Lung (tissue), 12 donors: ENCODE results near the gene DGCR6L. TPM values are rescaled to one million over a fixed set of nuclear protein-coding genes. Genes with fewer than 3 reads are reported as not detected.
"Not testable (repeated sequence)": the region's sequence is repeated elsewhere in the genome, so short reads cannot be mapped to it uniquely, and the experiment has no call there.

Source experiments
- ATAC-seq: fragments of 200-7000 bp; cut with Tn5 transposase; one replicate; pipeline ENCODE4 v1.9.1; 2020; ENCODE audit warnings: moderate number of reproducible peaks; ENCODE audit not compliant: insufficient read depth, low FRiP score
- DNase-seq, 3 donors: peaks; one replicate each; pipeline ENCODE4 v3.0.0-alpha.2; 2013 to 2017
- H3K27ac ChIP-seq, 2 donors: one replicate each; pipeline ENCODE4 v1.5.1; 2013; ENCODE audit warnings: mild to moderate bottlenecking in 2 of 2, moderate library complexity in 2 of 2, control low read depth in 1 of 2, inconsistent platforms in 1 of 2, low read depth in 1 of 2, low read length in 1 of 2
- H3K27me3 ChIP-seq, 3 donors: one replicate each; pipeline ENCODE4 v1.5.1; 2013; ENCODE audit warnings: low read length in 2 of 3; ENCODE audit not compliant: control insufficient read depth in 3 of 3, insufficient read depth in 3 of 3
- H3K36me3 ChIP-seq, 4 donors: one replicate each; pipeline ENCODE4 v1.5.1; 2013; ENCODE audit warnings: low read length in 4 of 4, mild to moderate bottlenecking in 1 of 4, moderate library complexity in 1 of 4; ENCODE audit not compliant: control insufficient read depth in 4 of 4, insufficient read depth in 4 of 4
- H3K4me1 ChIP-seq, 5 donors: one replicate each; pipeline ENCODE4 v1.5.1; 2013; ENCODE audit warnings: low read length in 5 of 5, mild to moderate bottlenecking in 2 of 5, moderate library complexity in 1 of 5; ENCODE audit not compliant: control insufficient read depth in 5 of 5, insufficient read depth in 5 of 5
- H3K4me3 ChIP-seq: one replicate; pipeline ENCODE4 v1.5.1; 2013; ENCODE audit warnings: mild to moderate bottlenecking, control low read depth, moderate library complexity
- H3K9ac ChIP-seq, 2 donors: one replicate each; pipeline ENCODE4 v1.5.1; 2013; ENCODE audit warnings: low read length in 2 of 2, control low read depth in 1 of 2; ENCODE audit not compliant: insufficient read depth in 1 of 2
- H3K9me3 ChIP-seq, 4 donors: one replicate each; pipeline ENCODE4 v1.5.1; 2013; ENCODE audit warnings: low read length in 3 of 4, mild to moderate bottlenecking in 1 of 4, moderate library complexity in 1 of 4; ENCODE audit not compliant: control insufficient read depth in 4 of 4, insufficient read depth in 3 of 4
- CTCF ChIP-seq: IDR thresholded peaks from 2 replicates; pipeline ENCODE4 v1.5.1; 2012; ENCODE audit warnings: mild to moderate bottlenecking; ENCODE audit errors: control extremely low read depth, extremely low read depth
- WGBS, 2 donors: extraction: QIAGEN DNeasy Blood & Tissue Kit; methylation state at CpG; one replicate each; pipeline ENCODE4 v1.1.7; 2013; 5-methylcytosine and 5-hydroxymethylcytosine counted together
- polyA plus RNA-seq, 2 donors: library from polyadenylated mRNA; stranded (reverse); fragments of 200-250 nt; gene quantifications; one replicate each; pipeline ENCODE4 v1.2.1, GENCODE V29; 2013
- total RNA-seq, 2 donors: library from RNA; depleted of rRNA in 1 of 2; stranded (reverse); fragments of >200 nt in 1 of 2; gene quantifications; one replicate each; pipeline ENCODE4 v1.2.1, GENCODE V29; 2014 to 2021
- donor health status: control.
- donor health status: control.
- donor health status: Bipolar disorder and iron deficiency.
- donor health status: healthy.
- donor health status: DM: yes; HTN: yes; CAD: no.

Gene DGCR6L
- total and polyA plus RNA-seq, 4 donors, result 38.7 to 86.0 (median 42.5) TPM

- H3K27ac ChIP-seq, result no peak overlapping the region
- DNase-seq (peak in 1 of 3 donors; percentile 9), ATAC-seq (no peak)
- peaks cover 0 to 26% (median 4%) of the 10 kb centered on the region in 5 donors for H3K4me1 ChIP-seq
- H3K9ac ChIP-seq, result no peak overlapping the region
- TF ChIP-seq CTCF, result no peak
- no peaks in the 10 kb centered on the region for H3K9me3 ChIP-seq
- H3K4me3 ChIP-seq, result no peak overlapping the region
- H3K36me3 ChIP-seq, result peaks cover 0 to 9% (median 0%) of the 10 kb centered on the region in 4 donors
- no peaks in the 10 kb centered on the region for H3K27me3 ChIP-seq
- 89 to 90% methylated on average over 25 of the region's 25 CpGs for WGBS, 2 donors
These were observed 4.3 kb downstream of the DGCR6L start for GRCh38 chr22:20315337-20316216.

GRCh38 chr22:20314741-20315336, 5.0 kb downstream of the DGCR6L start:
- not testable (repeated sequence) for H3K9ac ChIP-seq, ATAC-seq, H3K4me3 ChIP-seq, H3K9me3 ChIP-seq, H3K27ac ChIP-seq, H3K27me3 ChIP-seq, H3K36me3 ChIP-seq
- peak in 1 of 3 donors; percentile 10 for DNase-seq
- H3K4me1 ChIP-seq, result peaks cover 0 to 26% (median 4%) of the 10 kb centered on the region in 5 donors
- 95 to 99% methylated on average over 9 to 12 of the region's 12 CpGs for WGBS, 2 donors

GRCh38 chr22:20314206-20314605, 5.7 kb downstream of the DGCR6L start:
- not testable (repeated sequence) for ATAC-seq, H3K9me3 ChIP-seq, DNase-seq, H3K36me3 ChIP-seq, H3K27ac ChIP-seq, H3K4me3 ChIP-seq, H3K27me3 ChIP-seq, H3K9ac ChIP-seq
- H3K4me1 ChIP-seq, result peaks cover 0 to 25% (median 4%) of the 10 kb centered on the region in 5 donors
- WGBS, 2 donors, result 96 to 100% methylated on average over 4 to 5 of the region's 5 CpGs

GRCh38 chr22:20313306-20314077, 6.4 kb downstream of the DGCR6L start:
- not testable (repeated sequence) for ATAC-seq, H3K36me3 ChIP-seq, H3K27me3 ChIP-seq, H3K4me3 ChIP-seq, H3K9me3 ChIP-seq, H3K27ac ChIP-seq, H3K9ac ChIP-seq
- H3K4me1 ChIP-seq, result peaks cover 0 to 18% (median 1%) of the 10 kb centered on the region in 5 donors
- DNase-seq, result peak in 1 of 3 donors; percentile 2
- 88 to 95% methylated on average over 8 to 10 of the region's 11 CpGs for WGBS, 2 donors
